GM19467 (cell line): ENCODE results near the gene TMEM8B.
"Not testable (repeated sequence)": the region's sequence is repeated elsewhere in the genome, so short reads cannot be mapped to it uniquely, and the experiment has no call there.

Experiments
- ATAC-seq: cut with Tn5 transposase; IDR thresholded peaks from one replicate; pipeline ENCODE4 v1.9.1; 2021; ENCODE audit warnings: mild to moderate bottlenecking, moderate library complexity; ENCODE audit not compliant: unreplicated experiment

The TMEM8B gene

GRCh38 chr9:35861161-35861897, 32.3 kb downstream of the TMEM8B start:
- ATAC-seq = no peak

- ATAC-seq = no peak
Measured at GRCh38 chr9:35862328-35862727, 33.3 kb downstream of the TMEM8B start.

GRCh38 chr9:35863583-35863982, 34.6 kb downstream of the TMEM8B start:
- ATAC-seq = no peak

- no peak for ATAC-seq
Measured at GRCh38 chr9:35864695-35865255, 35.7 kb downstream of the TMEM8B start.

- ATAC-seq = no peak
Measured at GRCh38 chr9:35867538-35867937, 38.5 kb downstream of the TMEM8B start.

GRCh38 chr9:35868933-35869332, 39.9 kb downstream of the TMEM8B start:
- ATAC-seq = no peak

GRCh38 chr9:35869621-35870216, 40.7 kb downstream of the TMEM8B start:
- ATAC-seq = no peak

GRCh38 chr9:35870351-35870923, 41.4 kb downstream of the TMEM8B start, which contains the start of gene OR13J1:
TSS of gene OR13J1 (minus strand) at chr9:35870401. CDS start at chr9:35870401, 0 bp downstream.
- ATAC-seq = no peak

- no peak for ATAC-seq
Measured at GRCh38 chr9:35871545-35871944, 42.5 kb downstream of the TMEM8B start.

GRCh38 chr9:35872505-35872904, 43.5 kb downstream of the TMEM8B start:
- ATAC-seq = no peak

- ATAC-seq = no peak
Measured at GRCh38 chr9:35882263-35882848, 53.3 kb downstream of the TMEM8B start.

- ATAC-seq = no peak
Measured at GRCh38 chr9:35882996-35883395, 54.0 kb downstream of the TMEM8B start.

GRCh38 chr9:35884908-35885307, 55.9 kb downstream of the TMEM8B start:
- ATAC-seq = not testable (repeated sequence)

GRCh38 chr9:35891646-35892045, 62.6 kb downstream of the TMEM8B start:
- ATAC-seq = no peak

- no peak for ATAC-seq
Measured at GRCh38 chr9:35892051-35892450, 63.0 kb downstream of the TMEM8B start.

- ATAC-seq = no peak
Measured at GRCh38 chr9:35896570-35896969, 67.5 kb downstream of the TMEM8B start.

GRCh38 chr9:35897376-35898099, 68.5 kb downstream of the TMEM8B start:
- not testable (repeated sequence) for ATAC-seq

GRCh38 chr9:35898337-35898736, 69.3 kb downstream of the TMEM8B start:
- no peak for ATAC-seq

- no peak for ATAC-seq
Measured at GRCh38 chr9:35899021-35899420, 70.0 kb downstream of the TMEM8B start.

GRCh38 chr9:35903049-35903448, 74.0 kb downstream of the TMEM8B start:
- ATAC-seq = no peak

- ATAC-seq = no peak
Measured at GRCh38 chr9:35904338-35904737, 75.3 kb downstream of the TMEM8B start.
